ENCODE results near the gene OLFM1.

Gene OLFM1

GRCh38 chr9:135090547-135090946 is 3.1 kb downstream of the OLFM1 start:
- peak; percentile 51 for DNase-seq

- DNase-seq = no peak
Measured at GRCh38 chr9:135091545-135091944, 4.1 kb downstream of the OLFM1 start.

- DNase-seq = no peak
Measured at GRCh38 chr9:135093111-135093510, 5.6 kb downstream of the OLFM1 start.

- no peak for DNase-seq
Measured at GRCh38 chr9:135093911-135094584, 6.6 kb downstream of the OLFM1 start.

GRCh38 chr9:135095470-135096407 is 8.3 kb downstream of the OLFM1 start:
- no peak for DNase-seq

- DNase-seq = no peak
Measured at GRCh38 chr9:135096408-135096895, 9.0 kb downstream of the OLFM1 start.

GRCh38 chr9:135098400-135099105 is 11.1 kb downstream of the OLFM1 start:
- peak; percentile 78 for DNase-seq

- no peak for DNase-seq
Measured at GRCh38 chr9:135099574-135099973, 12.1 kb downstream of the OLFM1 start.

GRCh38 chr9:135100241-135100681 is 12.8 kb downstream of the OLFM1 start:
- DNase-seq = peak; percentile 73

GRCh38 chr9:135100725-135101410 is 13.4 kb downstream of the OLFM1 start:
- DNase-seq = no peak

GRCh38 chr9:135101486-135101885 is 14.0 kb downstream of the OLFM1 start:
- DNase-seq = no peak

- DNase-seq = no peak
Measured at GRCh38 chr9:135101926-135102325, 14.5 kb downstream of the OLFM1 start.

- DNase-seq = no peak
Measured at GRCh38 chr9:135102331-135102730, 14.9 kb downstream of the OLFM1 start.

GRCh38 chr9:135103001-135103446 is 15.6 kb downstream of the OLFM1 start:
- DNase-seq = no peak

- peak; percentile 68 for DNase-seq
Measured at GRCh38 chr9:135103931-135104639, 16.6 kb downstream of the OLFM1 start.

GRCh38 chr9:135104761-135105160 is 17.3 kb downstream of the OLFM1 start:
- DNase-seq = no peak

GRCh38 chr9:135105211-135105745 is 17.8 kb downstream of the OLFM1 start:
- no peak for DNase-seq

GRCh38 chr9:135105938-135106491 is 18.5 kb downstream of the OLFM1 start:
- DNase-seq = no peak

- no peak for DNase-seq
Measured at GRCh38 chr9:135106551-135107270, 19.2 kb downstream of the OLFM1 start.

- DNase-seq = no peak
Measured at GRCh38 chr9:135107581-135108235, 20.2 kb downstream of the OLFM1 start.

All from RPMI8226 (cell line).